Measurements from ENCODE around the gene RAB27A.
"Not testable (repeated sequence)": the region's sequence is repeated elsewhere in the genome, so short reads cannot be mapped to it uniquely, and the experiment has no call there.

Gene RAB27A

DNA sequence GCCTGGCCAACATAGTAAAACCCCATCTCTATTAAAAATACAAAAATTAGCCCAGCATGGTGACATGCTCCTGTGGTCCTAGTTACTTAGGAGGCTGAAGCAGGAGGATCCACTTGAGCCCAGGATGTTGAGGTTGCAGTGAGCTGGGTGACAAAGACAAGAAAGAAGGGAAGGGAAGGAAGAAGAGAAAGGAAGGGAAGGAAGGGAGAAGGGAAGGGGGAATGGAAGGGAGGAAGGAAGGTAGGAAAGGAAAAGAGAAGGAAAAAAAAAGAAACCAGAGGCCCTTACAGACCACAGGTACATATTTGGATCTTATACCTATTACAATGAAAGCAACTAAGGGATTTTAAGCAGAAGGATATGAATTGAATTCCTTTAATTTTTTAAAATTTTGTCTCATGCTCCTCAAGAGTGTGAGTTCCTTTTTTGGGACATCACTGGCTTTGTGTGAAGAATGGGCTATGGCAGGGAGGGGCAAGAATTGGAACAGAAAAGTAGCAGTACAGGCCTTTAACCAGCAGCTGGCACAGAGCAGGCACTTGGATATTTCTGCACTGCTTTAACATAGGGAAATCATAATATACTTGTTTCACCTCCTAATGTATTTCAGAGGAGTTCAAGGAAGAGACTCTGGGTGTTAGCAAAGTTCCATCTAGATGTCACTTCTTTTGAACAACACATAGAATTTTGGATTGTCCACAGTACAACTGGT lies 7.9 kb downstream of the RAB27A start:
- no peak for DNase-seq (ENCODE audit: low read depth)

DNA sequence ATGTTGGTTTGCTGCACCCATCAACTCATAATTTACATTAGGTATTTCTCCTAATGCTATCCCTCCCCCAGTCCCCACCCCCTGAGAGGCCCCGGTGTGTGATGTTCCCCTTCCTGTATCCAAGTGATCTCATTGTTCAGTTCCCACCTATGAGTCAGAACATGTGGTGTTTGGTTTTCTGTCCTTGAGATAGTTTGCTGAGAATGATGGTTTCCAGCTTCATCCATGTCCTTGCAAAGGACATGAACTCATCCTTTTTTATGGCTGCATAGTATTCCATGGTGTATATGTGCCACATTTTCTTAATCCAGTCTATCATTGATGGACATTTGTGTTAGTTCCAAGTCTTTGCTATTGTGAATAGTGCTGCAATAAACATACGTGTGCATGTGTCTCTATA lies 9.0 kb downstream of the RAB27A start:
- not testable (repeated sequence) for DNase-seq (ENCODE audit: low read depth)

DNA sequence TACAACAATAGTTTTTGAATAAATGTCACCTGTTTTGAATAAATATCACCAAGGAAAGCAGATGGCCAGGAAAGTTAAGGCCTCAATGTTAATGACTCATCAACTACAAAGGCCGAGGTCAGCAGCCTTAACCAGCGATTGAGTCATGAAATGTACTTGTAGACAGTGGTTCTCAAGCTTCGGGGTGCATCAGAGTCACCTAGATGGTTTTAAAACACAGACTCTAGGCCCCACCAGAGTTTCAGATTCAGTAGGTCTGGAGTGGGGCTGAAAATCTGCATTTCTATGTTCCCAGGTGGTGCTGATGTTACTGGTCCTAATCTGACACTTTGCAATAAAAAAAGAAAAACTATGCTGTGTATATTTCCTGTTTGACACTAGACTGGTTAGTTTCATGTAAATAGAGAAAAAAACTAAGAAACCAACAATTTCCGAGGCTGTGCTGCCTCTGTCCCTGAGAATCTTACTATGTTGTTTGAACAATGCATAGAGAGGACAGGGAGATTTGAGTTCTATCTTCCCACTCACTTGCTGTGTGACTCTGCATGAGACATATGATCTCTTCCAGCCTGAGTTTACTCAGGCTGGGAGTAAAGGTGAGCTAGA lies 9.8 kb downstream of the RAB27A start:
- DNase-seq (ENCODE audit: low read depth), result no peak

DNA sequence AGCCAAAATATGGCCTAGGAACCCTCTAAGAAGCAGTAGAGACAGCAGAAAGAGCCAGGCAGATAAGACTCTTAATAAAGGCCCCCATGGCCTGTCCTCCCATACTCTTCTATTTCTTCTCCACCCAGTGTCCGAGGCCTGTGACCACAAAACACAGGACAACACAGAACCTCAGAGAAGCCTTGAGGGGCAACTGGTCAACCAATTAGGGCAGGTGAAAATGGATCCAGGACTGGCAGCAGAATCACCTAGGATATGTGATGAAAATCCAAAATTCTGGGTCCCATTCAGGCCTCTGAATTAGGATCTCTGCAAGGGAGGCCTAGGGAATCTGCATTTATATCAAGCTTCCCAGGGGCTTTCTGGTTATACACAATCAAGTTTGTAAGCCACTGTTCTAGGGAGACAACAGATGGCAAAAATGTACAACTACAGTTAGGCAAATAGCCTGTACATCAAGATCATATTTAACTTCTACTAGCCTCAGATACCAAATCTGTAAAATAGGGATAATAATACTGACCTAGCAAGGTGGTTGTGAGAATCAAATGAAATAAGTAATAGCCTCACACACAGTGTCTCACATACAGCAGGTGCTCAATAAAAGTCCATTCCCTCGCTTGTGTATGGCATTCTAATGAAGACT lies 10.4 kb downstream of the RAB27A start:
- no peak for DNase-seq (ENCODE audit: low read depth)

DNA sequence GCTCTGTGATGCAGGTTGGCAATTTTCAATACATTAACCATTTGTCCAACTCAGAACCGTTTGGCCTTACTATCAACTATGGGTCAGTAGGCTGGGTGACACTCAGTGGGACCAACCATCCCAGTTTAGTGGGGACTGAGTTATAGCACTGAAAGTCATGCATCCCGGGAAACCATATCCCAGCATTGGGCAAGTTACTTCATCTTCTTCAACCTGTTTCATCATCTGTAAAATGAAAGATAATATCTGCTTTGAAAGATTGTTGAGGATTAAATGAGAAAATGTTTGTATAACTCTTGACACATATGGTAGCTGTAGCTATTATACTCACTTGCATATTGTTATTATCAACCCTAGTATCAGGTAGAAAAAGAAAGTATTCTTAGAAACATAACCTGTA lies 11.9 kb downstream of the RAB27A start:
- no peak for DNase-seq (ENCODE audit: low read depth)

DNA sequence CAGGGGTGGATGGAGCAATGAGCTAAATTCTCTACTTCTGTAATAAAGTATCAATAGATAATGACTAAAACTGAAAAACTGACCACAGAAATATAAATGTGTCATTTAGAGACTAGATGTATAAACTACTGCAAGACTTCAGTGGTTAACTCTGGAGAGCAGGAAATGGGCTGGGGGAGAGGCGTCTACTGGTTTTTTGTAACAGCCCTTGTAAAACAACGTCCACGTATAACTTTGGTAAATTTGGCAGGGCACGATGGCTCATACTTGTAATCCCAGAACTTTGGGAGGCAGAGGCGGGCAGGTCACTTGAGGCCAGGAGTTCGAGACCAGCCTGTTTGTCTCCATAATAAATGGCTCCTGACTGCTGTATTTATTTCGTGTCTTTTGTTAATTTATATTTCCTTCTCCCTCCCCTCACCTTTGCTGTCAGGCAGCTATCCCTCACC lies 12.5 kb downstream of the RAB27A start:
- DNase-seq (ENCODE audit: low read depth), result no peak

DNA sequence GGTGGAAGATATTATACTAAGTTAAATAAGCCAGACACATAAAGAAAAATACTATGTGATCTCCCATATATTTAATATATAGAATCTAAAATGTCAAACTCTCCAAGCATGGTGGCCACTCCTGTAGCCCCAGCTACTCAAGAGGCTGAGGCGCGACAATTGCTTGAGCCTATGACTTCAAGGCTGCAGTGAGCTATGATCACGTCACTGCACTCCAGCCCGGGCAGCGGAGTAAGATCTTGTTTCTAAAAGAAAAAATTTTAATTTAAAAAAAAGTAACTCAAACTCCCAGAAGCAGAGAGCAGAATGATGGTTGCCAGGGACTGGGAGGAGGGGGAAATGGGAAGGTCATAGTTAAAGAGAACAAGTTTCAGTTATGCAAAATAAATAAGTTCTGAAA lies 13.3 kb downstream of the RAB27A start:
- no peak for DNase-seq (ENCODE audit: low read depth)

DNA sequence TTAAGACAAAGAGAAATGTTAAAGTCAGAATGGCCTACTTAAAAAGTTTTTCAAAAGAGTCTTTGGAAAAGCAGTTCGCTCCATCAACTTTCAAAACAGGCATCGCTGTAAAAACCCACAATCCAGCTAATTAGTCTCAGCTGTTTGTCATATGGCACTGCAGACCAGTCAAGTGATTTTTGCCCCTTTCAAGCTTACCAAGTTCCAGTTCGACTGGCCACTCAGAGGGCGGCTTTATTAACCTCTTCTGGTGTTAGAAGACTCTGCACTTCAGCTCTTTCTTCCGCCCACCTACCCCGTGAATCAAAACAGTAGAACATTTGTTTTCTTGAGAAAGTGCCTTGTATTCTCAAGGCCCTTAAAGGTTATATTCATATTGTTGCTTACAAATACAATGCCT lies 19.3 kb downstream of the RAB27A start:
- DNase-seq (ENCODE audit: low read depth), result no peak

DNA sequence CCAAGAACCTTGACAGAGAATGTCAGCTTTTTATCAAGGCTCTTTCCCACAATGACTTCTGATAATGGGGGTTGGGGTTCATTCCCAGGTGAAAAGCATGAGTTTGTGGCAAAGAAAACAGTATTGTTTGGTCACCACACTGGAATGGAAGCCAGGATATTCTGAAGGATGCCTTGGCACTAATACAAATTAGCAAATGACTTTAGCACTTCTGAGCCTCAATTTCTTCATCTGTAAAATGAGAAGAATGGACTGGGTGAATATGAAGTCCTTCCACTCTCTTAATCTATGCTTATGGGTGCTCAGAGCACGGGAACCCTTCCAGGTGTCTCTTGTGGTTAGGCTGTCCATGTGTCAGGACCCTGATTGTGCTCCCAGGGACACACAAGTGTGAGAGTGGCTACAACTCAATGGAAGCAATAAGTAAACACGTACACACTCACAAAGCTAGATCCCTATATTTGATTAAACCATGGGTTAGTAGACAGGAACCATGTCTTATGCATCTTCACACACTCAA lies 21.4 kb downstream of the RAB27A start:
- no peak for DNase-seq (ENCODE audit: low read depth)

DNA sequence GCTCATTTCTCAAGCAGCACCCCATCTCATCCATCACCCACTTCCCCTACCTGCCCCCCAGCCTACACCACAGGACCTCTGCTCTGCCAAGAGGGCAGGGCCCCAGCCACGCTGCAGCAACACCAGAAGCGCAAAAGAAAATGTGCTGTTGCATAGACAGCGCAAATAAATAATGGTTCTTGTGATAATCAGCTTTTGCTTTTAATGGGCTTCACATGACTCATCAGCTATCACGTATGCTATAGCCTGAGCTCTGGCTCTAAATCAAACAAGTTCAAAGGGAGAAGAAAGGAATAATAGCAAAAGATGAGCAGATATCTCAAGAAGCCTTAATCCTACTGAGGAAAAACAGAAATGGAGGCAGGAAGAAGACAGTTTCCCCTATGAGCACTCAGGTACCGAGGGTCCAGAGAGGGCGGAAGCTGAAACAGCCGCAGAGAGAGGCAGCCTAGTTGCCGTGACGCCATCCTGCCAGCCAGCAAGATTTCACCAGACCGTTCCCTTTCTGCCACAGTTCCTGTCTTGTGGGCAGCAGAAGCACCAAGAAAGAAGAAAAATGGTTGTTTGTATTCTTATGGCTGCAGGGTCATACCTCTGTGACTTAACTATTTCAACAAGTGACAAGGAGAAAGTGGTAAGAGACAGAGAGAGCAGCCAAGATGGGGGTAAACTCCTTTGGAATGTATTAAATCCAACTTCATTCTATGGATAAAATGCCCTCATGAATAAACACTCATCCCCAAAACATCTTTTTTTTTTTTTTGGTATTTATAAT lies 22.0 kb downstream of the RAB27A start:
- DNase-seq (ENCODE audit: low read depth), result peak; percentile 43

DNA sequence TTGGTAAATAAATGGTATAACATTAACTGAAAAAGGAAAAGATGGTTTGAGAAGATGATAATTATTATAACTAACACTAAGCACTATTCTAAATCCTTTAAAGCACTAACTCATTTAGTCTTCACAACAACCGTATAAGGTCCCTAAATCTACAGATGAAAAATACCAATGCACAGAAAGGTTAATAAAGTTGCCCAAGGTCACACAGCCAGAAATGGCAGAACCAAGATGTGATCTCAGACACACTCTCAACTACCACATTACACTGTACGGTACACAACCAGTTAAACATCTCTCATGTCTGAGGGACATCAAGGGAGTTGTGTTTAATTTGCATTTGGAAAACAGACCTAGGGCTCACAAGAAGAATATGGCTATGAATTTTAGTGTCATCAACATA lies 23.1 kb downstream of the RAB27A start:
- no peak for DNase-seq (ENCODE audit: low read depth)

DNA sequence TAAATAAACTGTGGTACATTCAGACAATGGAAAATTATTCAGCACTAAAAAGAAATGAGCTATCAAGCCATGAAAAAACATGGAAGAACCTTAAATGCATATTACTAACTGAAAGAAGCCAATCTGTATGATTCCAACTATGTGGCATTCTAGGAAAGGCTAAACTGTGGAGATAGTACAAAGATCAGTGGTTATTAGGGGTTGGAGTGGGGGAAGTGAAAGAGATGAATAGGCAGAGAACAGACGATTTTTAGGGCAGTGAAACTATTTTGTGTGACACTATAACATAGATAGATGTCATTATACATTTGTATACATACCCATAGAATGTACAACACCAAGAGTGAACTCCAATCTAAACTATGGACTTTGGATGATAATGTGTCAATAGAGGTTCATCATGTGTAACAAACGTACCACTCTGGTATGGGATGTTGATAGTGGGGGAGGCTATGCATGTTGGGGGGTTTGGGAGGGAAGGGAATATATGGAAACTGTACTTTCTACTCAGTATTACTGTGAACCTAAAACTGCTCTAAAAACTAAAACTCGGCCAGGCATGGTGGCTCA lies 29.0 kb downstream of the RAB27A start:
- DNase-seq (ENCODE audit: low read depth), result no peak

DNA sequence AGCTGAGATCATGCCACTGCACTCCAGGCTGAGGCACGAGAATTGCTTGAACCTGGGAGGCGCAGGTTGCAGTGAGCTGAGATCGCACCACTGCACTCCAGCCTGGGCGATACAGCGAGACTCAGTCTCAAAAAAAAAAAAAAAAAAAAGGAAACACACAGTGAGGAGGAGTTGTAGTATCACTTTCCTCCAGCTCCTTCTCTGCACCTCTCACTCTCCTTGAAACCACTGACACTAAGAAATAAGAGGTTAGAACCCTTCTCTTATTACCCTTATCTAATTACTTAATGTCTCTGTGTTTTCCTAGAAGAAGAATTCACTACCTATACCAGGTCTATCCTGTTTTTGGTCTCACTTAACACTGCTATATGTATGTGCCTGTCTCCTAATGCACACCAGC lies 31.7 kb downstream of the RAB27A start:
- DNase-seq (ENCODE audit: low read depth), result no peak

DNA sequence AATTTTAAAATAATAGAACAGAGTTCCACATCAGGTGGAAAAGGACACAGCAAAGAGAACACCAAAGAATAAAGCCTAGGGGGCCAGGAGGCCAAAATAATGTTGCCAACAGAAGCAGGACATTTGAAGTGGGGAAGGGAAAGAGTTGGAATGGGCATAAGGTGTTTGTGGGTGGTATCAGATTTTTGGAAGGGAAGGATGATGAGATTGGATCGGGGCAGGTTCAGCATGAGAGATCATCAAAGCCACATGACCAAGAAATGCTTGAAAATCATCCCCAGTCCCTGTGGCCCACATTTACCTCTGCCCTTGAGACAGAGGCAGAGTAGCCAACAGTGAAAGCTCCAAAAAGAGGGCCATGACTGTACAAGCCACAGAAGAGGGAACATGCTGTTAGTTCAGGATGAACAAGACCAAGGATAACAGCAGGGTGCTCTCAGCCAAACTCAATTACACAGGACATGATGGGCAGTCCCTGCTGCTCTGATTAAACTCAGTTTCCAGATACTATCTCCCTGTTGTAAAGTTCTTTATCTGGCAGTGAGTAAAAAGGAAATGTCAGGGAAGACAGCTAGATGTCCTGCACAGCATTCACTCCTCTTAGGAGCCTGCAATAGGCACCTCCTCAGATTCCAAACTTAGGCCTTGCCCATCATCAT lies 32.5 kb downstream of the RAB27A start:
- no peak for DNase-seq (ENCODE audit: low read depth)

DNA sequence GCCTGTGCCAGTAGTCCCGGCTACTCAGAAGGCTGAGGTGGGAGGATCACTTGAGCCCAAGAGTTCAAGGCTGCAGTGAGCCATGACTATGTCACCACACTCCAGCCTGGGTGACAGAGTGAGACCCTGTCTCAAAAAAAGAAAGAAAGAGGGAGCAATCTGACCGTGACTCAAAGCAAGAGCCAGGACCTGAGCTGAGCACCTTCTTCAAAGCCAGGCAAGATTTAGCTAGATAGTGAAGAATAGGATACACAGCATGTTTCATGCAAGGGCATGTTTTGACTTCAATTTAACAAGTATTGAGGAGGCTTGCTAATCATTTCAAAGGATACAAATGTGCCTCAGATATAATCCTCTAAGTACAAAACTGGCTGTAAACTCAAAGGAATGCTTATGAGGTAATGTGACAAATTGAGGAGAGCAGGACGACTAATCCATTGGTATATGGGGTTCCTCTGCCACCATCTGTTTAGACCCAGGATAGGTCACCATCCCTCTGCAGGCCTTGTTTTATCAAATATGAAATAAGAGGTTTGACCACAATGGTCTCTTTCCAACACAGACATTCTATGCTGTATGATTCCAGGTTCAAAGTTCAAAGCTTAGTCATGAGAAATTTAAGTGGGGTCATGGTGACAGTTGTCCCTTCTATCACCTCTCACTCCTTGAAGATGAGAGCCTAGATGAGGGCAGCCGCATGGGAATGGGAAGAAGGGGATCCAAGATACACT lies 33.2 kb downstream of the RAB27A start:
- no peak for DNase-seq (ENCODE audit: low read depth)

DNA sequence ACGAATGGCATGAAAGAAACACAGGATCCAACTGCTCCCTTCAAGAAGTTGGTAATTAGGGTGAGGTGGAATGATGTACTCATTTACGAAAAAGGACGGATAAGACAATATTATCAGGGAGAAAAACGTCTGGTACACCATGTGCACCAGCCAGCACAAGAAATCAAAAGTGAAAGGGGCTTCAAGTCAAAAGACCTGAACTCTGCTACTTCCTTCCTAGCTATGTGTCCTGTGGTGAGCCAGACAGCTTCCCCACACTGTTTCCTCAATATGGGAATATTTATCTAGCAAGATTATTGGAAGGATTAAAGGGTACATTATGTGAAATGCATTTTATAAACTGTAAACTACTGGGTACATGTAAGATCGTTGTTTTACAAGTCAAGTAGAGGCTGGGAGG lies 33.9 kb downstream of the RAB27A start:
- DNase-seq (ENCODE audit: low read depth), result no peak

DNA sequence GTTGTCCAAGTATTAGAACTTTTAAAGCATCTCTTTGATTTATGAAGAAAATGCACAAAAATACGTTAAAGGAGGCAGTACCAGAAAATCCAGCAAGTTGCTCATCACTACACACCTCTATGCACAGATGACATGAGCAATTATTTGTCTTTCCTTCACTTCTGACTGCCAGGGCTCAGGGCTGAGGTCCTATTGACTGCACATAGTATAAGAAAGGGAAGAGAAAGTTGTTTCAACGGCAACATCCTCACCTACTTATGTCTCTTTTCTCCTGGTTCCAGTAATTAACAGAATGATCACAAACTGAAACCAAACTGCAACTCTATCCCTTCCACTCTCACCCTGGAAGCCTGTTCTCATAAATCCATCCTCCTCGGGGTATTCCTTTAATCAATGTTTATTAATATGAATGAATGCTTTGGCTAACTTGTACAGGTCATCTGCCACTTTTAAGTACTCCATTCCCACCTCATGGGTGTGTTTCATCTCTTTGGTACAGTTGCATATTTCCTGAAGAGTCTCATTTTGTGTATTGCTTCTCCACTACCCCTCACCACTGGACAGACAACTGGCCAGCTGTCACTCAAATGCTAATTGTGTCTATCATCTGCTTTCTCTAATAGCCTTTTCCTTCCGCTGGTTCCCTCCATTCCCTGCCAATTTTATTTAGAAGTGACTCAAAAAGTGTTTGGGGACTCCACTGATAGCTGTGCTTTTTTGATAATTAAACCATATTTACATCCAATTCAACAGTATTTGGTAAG lies 34.5 kb downstream of the RAB27A start:
- DNase-seq (ENCODE audit: low read depth), result no peak

DNA sequence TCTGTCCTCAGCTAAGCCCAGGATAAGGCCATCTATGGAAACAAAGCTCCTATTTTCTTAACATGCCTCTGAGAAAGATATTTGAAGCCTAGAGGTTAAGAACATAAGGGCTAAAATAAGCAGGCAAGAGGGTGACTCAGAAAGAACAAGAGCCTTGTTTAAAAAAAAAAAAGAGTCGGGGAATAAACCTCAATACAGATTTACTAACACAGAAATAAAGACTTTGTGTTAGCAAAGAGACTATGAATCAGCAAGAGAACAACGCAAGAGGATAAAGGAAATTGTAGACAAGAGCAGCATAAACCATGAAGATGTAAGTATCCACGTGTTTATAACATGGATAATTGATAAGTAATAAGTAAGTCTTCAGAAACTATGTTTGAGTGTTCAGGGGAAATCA lies 36.0 kb downstream of the RAB27A start:
- DNase-seq (ENCODE audit: low read depth), result no peak

DNA sequence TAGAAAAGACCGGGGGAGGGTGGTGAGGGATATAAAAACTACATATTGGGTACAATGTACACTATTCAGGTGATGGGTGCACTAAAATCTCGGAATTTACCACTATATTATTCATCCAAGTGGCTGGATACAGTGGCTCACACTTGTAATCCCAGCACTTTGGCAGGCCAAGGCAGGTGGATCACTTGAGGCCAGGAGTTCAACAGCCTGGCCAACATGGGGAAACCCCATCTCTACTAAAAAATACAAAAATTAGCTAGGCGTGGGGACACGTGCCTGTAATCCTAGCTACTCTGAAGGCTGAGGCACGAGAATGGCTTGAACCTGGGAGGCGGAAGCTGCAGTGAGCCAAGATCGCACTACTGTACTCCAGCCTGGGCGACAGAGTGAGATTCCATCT lies 37.4 kb downstream of the RAB27A start:
- DNase-seq (ENCODE audit: low read depth), result not testable (repeated sequence)

DNA sequence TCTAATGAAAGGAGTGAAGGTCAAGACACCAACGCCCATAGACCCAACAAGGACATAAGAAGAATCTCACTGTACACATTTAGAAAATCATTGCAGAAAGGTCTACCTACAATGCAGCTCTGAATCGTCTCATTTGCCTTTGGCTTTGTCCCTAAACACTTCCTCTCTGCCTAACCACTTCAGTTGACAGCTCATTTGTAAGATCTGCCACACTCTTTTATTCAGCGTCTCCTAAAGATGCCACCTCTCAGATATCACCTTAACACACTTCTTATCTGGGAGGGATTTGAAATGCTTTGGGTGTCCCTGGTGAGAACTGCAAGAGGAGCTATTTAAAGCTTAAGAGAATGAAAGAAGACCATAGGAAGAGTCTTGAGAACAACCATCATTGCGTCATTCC lies 38.7 kb downstream of the RAB27A start:
- no peak for DNase-seq (ENCODE audit: low read depth)

Data from stimulated activated CD8-positive, alpha-beta memory T cell treated with anti-CD3 and anti-CD28 coated beads, Interleukin-7, amount 100 ng/mL, for 24 hours (primary cell).